Tibial nerve (tissue), 4 donors: Measurements from ENCODE around the gene NRSN2. TPM values are rescaled to one million over a fixed set of nuclear protein-coding genes. Genes with fewer than 3 reads are reported as not detected.

Experiments used
- DNase-seq, 2 donors: peaks; one replicate each; pipeline ENCODE4 v3.0.0-alpha.2; 2019; ENCODE audit warnings: low spot score in 2 of 2
- H3K27ac ChIP-seq, 4 donors: fragments of 200-600 bp; sonication (generic) in 3 of 4; one replicate each; pipeline ENCODE4 v1.5.1; 2017 to 2019; ENCODE audit warnings: mild to moderate bottlenecking in 1 of 4
- H3K27me3 ChIP-seq, 2 donors: fragments of 200-600 bp; sonication (generic) in 1 of 2; one replicate each; pipeline versions ENCODE4 v1.5.1 to v1.6.0; 2017 to 2019
- H3K36me3 ChIP-seq, 3 donors: fragments of 200-600 bp; sonication (generic); one replicate each; pipeline ENCODE4 v1.5.1; 2018 to 2019
- H3K4me1 ChIP-seq, 4 donors: fragments of 200-600 bp; sonication (generic) in 3 of 4; one replicate each; pipeline ENCODE4 v1.5.1; 2017 to 2019
- H3K4me3 ChIP-seq, 4 donors: fragments of 200-600 bp; sonication (generic) in 3 of 4; one replicate each; pipeline ENCODE4 v1.5.1; 2017 to 2019; ENCODE audit warnings: mild to moderate bottlenecking in 1 of 4, moderate library complexity in 1 of 4
- H3K9me3 ChIP-seq, 4 donors: fragments of 200-600 bp; sonication (generic) in 3 of 4; one replicate each; pipeline ENCODE4 v1.5.1; 2017 to 2019
- CTCF ChIP-seq, 5 experiments: fragments of 200-600 bp in 3 of 5; fragments of 450-650 bp in 2 of 5; sonication (generic) in 3 of 5; IDR thresholded peaks; one replicate each; pipeline ENCODE4 v1.5.1; 2016 to 2019; ENCODE audit warnings: antibody characterized with exemption in 5 of 5, mild to moderate bottlenecking in 3 of 5, moderate library complexity in 2 of 5
- EP300 ChIP-seq, 2 donors: sonication (generic); formaldehyde crosslinking; IDR thresholded peaks; one replicate each; pipeline ENCODE4 v1.6.1; 2017; ENCODE audit warnings: antibody characterized with exemption in 2 of 2, mild to moderate bottlenecking in 1 of 2
- POLR2A ChIP-seq, 2 donors: fragments of 450-650 bp; IDR thresholded peaks; one replicate each; pipeline ENCODE4 v1.6.1; 2017; ENCODE audit warnings: antibody characterized with exemption in 2 of 2, mild to moderate bottlenecking in 2 of 2, moderate library complexity in 2 of 2
- WGBS, 2 donors: methylation state at CpG; one replicate each; pipeline ENCODE4 v1.1.5; 2018; 5-methylcytosine and 5-hydroxymethylcytosine counted together
- total RNA-seq, 4 donors: library from RNA; depleted of rRNA; stranded (reverse); fragments of >200 nt; gene quantifications; one replicate each; pipeline ENCODE4 v1.1.0, GENCODE V29; 2016

Gene NRSN2
- total RNA-seq, 4 donors from 2014 or later, result 20.6 to 34.1 (median 26.2) TPM

DNA sequence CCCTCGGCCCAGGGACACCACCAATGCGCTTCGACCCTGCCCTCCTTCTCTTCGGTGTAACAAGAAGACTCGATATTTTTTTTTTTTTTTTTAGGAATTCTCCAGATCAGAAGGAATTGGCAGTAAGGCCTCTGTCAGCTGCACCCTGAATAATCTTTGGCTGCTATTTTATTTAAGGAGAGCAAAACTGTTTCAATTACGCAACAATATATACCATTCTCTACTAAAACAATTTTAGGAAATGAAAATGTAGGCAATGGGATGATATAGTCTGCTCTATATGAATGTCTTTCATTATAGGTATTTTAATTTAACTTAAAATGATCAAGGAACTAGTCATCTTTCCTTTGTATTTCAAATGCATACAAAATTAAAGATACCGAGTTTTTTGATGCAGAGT, 36.3 kb upstream of the NRSN2 start:
- H3K36me3 ChIP-seq, result no peaks in the 10 kb centered on the region
- H3K9me3 ChIP-seq, result no peaks in the 10 kb centered on the region
- 2 to 3% methylated on average over 7 of the region's 7 CpGs for WGBS, 2 donors
- H3K27ac ChIP-seq, result peak overlapping the region; percentile 83 to 97 (median 94)
- TF ChIP-seq EP300 (IDR thresholded peaks at IDR 0.05) (no peak), CTCF (IDR thresholded peaks at IDR 0.05) (no peak), POLR2A (IDR thresholded peaks at IDR 0.05) (no peak)
- peak overlapping the region in 3 of 4 donors; percentile 51 to 66 (median 53) for H3K4me3 ChIP-seq
- H3K4me1 ChIP-seq, result peaks cover 0 to 20% (median 7%) of the 10 kb centered on the region in 4 donors
- no peaks in the 10 kb centered on the region for H3K27me3 ChIP-seq
- DNase-seq, result no peak

DNA sequence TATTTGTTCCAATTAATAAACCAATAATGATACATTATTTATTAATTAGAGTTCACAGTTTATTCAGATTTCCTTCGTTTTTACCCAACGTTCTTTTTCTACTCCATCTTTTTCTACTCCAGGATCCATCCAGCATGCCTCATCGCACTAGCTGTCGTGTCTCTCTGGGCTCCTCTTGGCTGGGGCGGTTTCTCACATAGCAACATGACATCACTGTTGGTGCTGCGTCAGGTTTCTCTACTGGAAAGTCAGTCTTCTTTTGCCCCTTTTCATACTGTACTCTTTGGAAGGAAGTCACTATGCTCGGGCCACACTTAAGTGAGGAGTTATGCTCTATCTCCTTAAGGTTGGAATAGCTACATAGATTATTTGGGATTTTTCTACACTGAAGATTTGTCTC, 35.3 kb upstream of the NRSN2 start:
- WGBS, 2 donors, result 89 to 94% methylated on average over 7 of the region's 7 CpGs
- Histone ChIP-seq H3K9me3 (no peaks in the 10 kb centered on the region), H3K27me3 (no peaks in the 10 kb centered on the region), H3K36me3 (no peaks in the 10 kb centered on the region), H3K4me3 (no peak overlapping the region), H3K4me1 (peaks cover 0 to 20% (median 7%) of the 10 kb centered on the region in 4 donors), H3K27ac (no peak overlapping the region)
- no peak for TF ChIP-seq CTCF (IDR thresholded peaks at IDR 0.05)
- no peak for TF ChIP-seq POLR2A (IDR thresholded peaks at IDR 0.05)
- no peak for TF ChIP-seq EP300 (IDR thresholded peaks at IDR 0.05)
- no peak for DNase-seq

DNA sequence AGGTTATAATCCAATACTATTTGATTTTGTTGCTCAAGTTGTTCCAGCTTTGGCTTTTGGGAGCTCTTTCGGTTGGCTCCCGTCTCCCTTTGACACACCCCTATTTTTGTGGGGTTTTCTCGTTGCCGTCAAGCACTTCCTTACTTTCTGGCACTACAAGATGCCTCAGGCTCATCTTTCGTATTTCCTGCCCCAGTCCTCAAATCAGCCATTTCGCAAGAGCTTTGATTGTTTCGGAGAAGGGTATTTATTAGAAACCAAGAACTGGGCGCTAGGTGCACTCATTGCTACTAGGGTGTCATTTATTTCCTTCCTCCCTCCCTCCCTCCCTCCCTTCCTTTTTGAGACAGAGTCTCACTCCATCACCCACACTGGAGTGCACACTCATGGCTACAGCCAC, 34.8 kb upstream of the NRSN2 start:
- DNase-seq, result no peak
- Histone ChIP-seq H3K4me1 (peaks cover 0 to 20% (median 7%) of the 10 kb centered on the region in 4 donors), H3K4me3 (no peak overlapping the region), H3K36me3 (no peaks in the 10 kb centered on the region), H3K27me3 (no peaks in the 10 kb centered on the region), H3K27ac (no peak overlapping the region), H3K9me3 (no peaks in the 10 kb centered on the region)
- TF ChIP-seq EP300 (IDR thresholded peaks at IDR 0.05) (no peak), POLR2A (IDR thresholded peaks at IDR 0.05) (no peak), CTCF (IDR thresholded peaks at IDR 0.05) (no peak)
- WGBS, 2 donors, result 86 to 88% methylated on average over 8 of the region's 8 CpGs

- Histone ChIP-seq H3K36me3 (no peaks in the 10 kb centered on the region), H3K9me3 (no peaks in the 10 kb centered on the region), H3K27ac (no peak overlapping the region), H3K4me1 (peaks cover 0 to 20% (median 7%) of the 10 kb centered on the region in 4 donors), H3K27me3 (no peaks in the 10 kb centered on the region), H3K4me3 (no peak overlapping the region)
- 77 to 82% methylated on average over 1 of the region's 1 CpG for WGBS, 2 donors
- no peak for TF ChIP-seq CTCF (IDR thresholded peaks at IDR 0.05)
- no peak for TF ChIP-seq EP300 (IDR thresholded peaks at IDR 0.05)
- no peak for TF ChIP-seq POLR2A (IDR thresholded peaks at IDR 0.05)
- no peak for DNase-seq
Observed at GRCh38 chr20:312866-313265, 34.0 kb upstream of the NRSN2 start.

DNA sequence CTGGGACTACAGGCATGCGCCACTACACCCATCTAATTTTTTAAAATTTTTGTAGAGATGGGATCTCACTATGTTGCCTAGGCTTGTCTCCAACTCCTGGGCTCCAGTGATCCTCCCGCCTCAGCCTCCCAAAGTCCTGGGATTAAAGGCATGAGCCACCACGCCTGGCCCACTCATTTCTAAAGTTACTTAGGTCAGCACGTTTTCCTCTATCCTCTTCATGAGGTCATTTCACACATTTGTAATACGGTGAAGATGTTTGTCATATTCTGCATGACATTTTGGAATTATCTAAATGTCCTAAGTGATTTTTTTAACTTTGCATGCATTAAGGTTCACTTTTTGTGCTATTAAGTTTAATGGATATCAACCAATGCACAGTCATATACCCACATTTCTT, 33.5 kb upstream of the NRSN2 start:
- no peak overlapping the region for H3K4me3 ChIP-seq
- TF ChIP-seq EP300 (IDR thresholded peaks at IDR 0.05), result no peak
- TF ChIP-seq POLR2A (IDR thresholded peaks at IDR 0.05), result no peak
- DNase-seq, result no peak
- no peaks in the 10 kb centered on the region for H3K36me3 ChIP-seq
- 86 to 89% methylated on average over 5 of the region's 5 CpGs for WGBS, 2 donors
- no peak overlapping the region for H3K27ac ChIP-seq
- peaks cover 0 to 20% (median 7%) of the 10 kb centered on the region in 4 donors for H3K4me1 ChIP-seq
- no peaks in the 10 kb centered on the region for H3K9me3 ChIP-seq
- H3K27me3 ChIP-seq, result no peaks in the 10 kb centered on the region

DNA sequence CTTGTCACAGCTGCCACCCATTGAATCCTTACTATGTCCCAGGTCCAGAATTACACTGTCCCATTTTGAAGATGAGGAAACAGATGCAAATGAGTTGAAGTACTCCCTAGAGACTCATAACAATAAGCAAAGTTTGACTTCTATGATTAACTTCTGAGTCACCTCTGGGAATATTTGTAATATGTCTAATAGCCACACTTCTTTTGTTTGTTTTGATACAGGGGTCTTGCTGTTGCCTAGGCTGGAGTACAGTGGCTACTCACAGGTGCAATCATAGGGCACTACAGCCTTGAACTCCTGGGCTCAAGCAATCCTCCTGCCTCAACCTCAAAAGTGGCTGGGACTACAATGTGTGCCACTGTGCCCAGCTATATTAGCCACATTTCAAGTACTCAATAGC, 33.0 kb upstream of the NRSN2 start:
- H3K27ac ChIP-seq, result no peak overlapping the region
- H3K4me1 ChIP-seq, result peaks cover 0 to 20% (median 6%) of the 10 kb centered on the region in 4 donors
- no peaks in the 10 kb centered on the region for H3K36me3 ChIP-seq
- DNase-seq, result no peak
- H3K27me3 ChIP-seq, result no peaks in the 10 kb centered on the region
- no peak overlapping the region for H3K4me3 ChIP-seq
- TF ChIP-seq POLR2A (IDR thresholded peaks at IDR 0.05) (no peak), CTCF (IDR thresholded peaks at IDR 0.05) (no peak), EP300 (IDR thresholded peaks at IDR 0.05) (no peak)
- H3K9me3 ChIP-seq, result no peaks in the 10 kb centered on the region
